Naive thymus-derived CD4-positive, alpha-beta T cell (primary cell): ENCODE data around the gene BAHD1. TPM values are rescaled to one million over a fixed set of nuclear protein-coding genes. Genes with fewer than 3 reads are reported as not detected.

ENCODE experiments used
- ATAC-seq: fragments of 150-1000 bp; cut with Tn5 transposase; 2 replicates; pipeline ENCODE4 v1.10.0; 2021; ENCODE audit warnings: mild to moderate bottlenecking, moderate library complexity
- CTCF ChIA-PET: fragments of 350-600 bp; sonication (Branson Sonifier 250); formaldehyde crosslinking; loops from one replicate; lab custom pipeline; 2021; ENCODE audit warnings: antibody characterized with exemption; lab: Charles Lee
- POLR2A ChIA-PET: fragments of 350-600 bp; sonication (Branson Sonifier 250); formaldehyde crosslinking; loops from one replicate; lab custom pipeline; 2021; ENCODE audit warnings: antibody characterized with exemption, inconsistent platforms; lab: Charles Lee
- DNase-seq, 9 donors: peaks; one replicate each; pipeline versions ENCODE4 v3.0.0 to v3.0.0-alpha.2; 2020 to 2022; ENCODE audit warnings: mixed read lengths in 1 of 9
- H3K27ac ChIP-seq: one replicate; pipeline ENCODE4 v1.7.0; 2013; ENCODE audit warnings: mild to moderate bottlenecking, low read depth, low read length, moderate library complexity
- H3K27me3 ChIP-seq, 2 donors: one replicate each; pipeline ENCODE4 v1.7.0; 2013; ENCODE audit warnings: low read length in 2 of 2, mild to moderate bottlenecking in 2 of 2, moderate library complexity in 2 of 2; ENCODE audit not compliant: control insufficient read depth in 2 of 2, insufficient read depth in 2 of 2
- H3K36me3 ChIP-seq, 3 experiments: 1 replicate in 2 of 3; 2 replicates in 1 of 3; pipeline ENCODE4 v1.7.0; 2013; ENCODE audit warnings: low read length in 3 of 3, mild to moderate bottlenecking in 3 of 3, moderate library complexity in 1 of 3; ENCODE audit not compliant: insufficient read depth in 3 of 3, control insufficient read depth in 2 of 3
- H3K4me1 ChIP-seq, 2 donors: one replicate each; pipeline ENCODE4 v1.7.0; 2013; ENCODE audit warnings: low read length in 2 of 2, mild to moderate bottlenecking in 2 of 2, moderate library complexity in 1 of 2; ENCODE audit not compliant: control insufficient read depth in 2 of 2, insufficient read depth in 2 of 2
- H3K4me3 ChIP-seq: 2 replicates; pipeline ENCODE4 v1.7.0; 2013; ENCODE audit warnings: mild to moderate bottlenecking, low read length
- H3K9me3 ChIP-seq, 3 experiments: 1 replicate in 2 of 3; 2 replicates in 1 of 3; pipeline ENCODE4 v1.7.0; 2013; ENCODE audit warnings: low read length in 3 of 3; ENCODE audit not compliant: control insufficient read depth in 2 of 3
- H3K27ac Mint-ChIP-seq, 9 donors: one replicate each; pipeline ENCODE4 v1.8.0; 2020 to 2022; ENCODE audit warnings: mixed read lengths in 9 of 9, mild to moderate bottlenecking in 8 of 9, moderate library complexity in 5 of 9, inconsistent platforms in 2 of 9
- H3K27me3 Mint-ChIP-seq, 5 donors: one replicate each; pipeline ENCODE4 v1.8.0; 2021 to 2022; ENCODE audit warnings: mixed read lengths in 5 of 5, mild to moderate bottlenecking in 1 of 5
- H3K36me3 Mint-ChIP-seq, 5 donors: one replicate each; pipeline ENCODE4 v1.8.0; 2020 to 2022; ENCODE audit warnings: mixed read lengths in 5 of 5, mild to moderate bottlenecking in 3 of 5, inconsistent platforms in 1 of 5
- H3K4me1 Mint-ChIP-seq, 7 donors: one replicate each; pipeline ENCODE4 v1.8.0; 2020 to 2022; ENCODE audit warnings: mixed read lengths in 7 of 7, mild to moderate bottlenecking in 3 of 7, inconsistent platforms in 1 of 7
- H3K4me3 Mint-ChIP-seq, 10 donors: one replicate each; pipeline ENCODE4 v1.8.0; 2020 to 2022; ENCODE audit warnings: mild to moderate bottlenecking in 10 of 10, mixed read lengths in 10 of 10, moderate library complexity in 6 of 10, inconsistent platforms in 2 of 10
- H3K9me3 Mint-ChIP-seq, 11 donors: one replicate each; pipeline ENCODE4 v1.8.0; 2020 to 2022; ENCODE audit warnings: mixed read lengths in 11 of 11, mild to moderate bottlenecking in 4 of 11, inconsistent platforms in 1 of 11, moderate library complexity in 1 of 11
- intact Hi-C, 2 donors: fragments of 100-400 bp; cut with micrococcal nuclease; formaldehyde crosslinking; loops; one replicate each; pipeline ENCODE4 v1.15.1; 2023
- polyA plus RNA-seq, 2 donors: library from polyadenylated mRNA; unstranded; fragments of 300-500 nt; fragmentation: Illumina TruSeq; gene quantifications; one replicate each; pipeline ENCODE4 v1.2.3, GENCODE V29; 2021
- total RNA-seq, 6 experiments: library from RNA in 5 of 6; stranded (reverse) in 5 of 6; gene quantifications; 1 replicate in 5 of 6; 2 replicates in 1 of 6; pipeline ENCODE4 v1.2.3 and lab custom pipeline; 2021 to 2026

BAHD1 gene
- total RNA-seq (10 to 100 TPM; 28.4 to 48.8 (median 31.2) TPM), polyA plus RNA-seq (1 to 10 TPM; 2.2 to 3.9 TPM), total RNA-seq (lab: John Stamatoyannopoulos, UW) (71.6 reads per million, percentile 78 among the genes with 10 or more reads in this experiment)

GRCh38 chr15:40440743-40441564 lies at the start of gene BAHD1:
Gene BAHD1 (plus strand): TSS chr15:40440953. CDS start chr15:40458465, 17,512 bp downstream.
- H3K36me3 Mint-ChIP-seq = peaks cover 0 to 12% (median 0%) of the 10 kb centered on the region in 5 donors
- intact Hi-C loops = loop anchor here (1.0 to 5.0 kb wide), 12 partner anchors 29 to 314 kb away; partner anchors contain the start of genes CCDC32 (in 2 of the 2), CHST14 (in 2 of the 2), KNL1 (in 2 of the 2) and DISP2 (in 1 of the 2)
- Histone ChIP-seq H3K27ac (peak within 1 kb of the TSS; percentile 77), H3K27me3 (peaks cover 0 to 5% of the 10 kb centered on the region in 2 donors), H3K4me1 (peaks cover 20 to 44% of the 10 kb centered on the region in 2 donors), H3K9me3 (no peaks in the 10 kb centered on the region), H3K36me3 (no peaks in the 10 kb centered on the region), H3K4me3 (peak within 1 kb of the TSS; percentile 60)
- DNase-seq (peak; percentile 85 to 97 (median 89)), ATAC-seq (peak; percentile 94)
- ChIA-PET CTCF (interaction anchor here (0.5 to 2.3 kb wide), 11 partner anchors 8 to 304 kb away, joined by 3 to 14 read pairs (median 4); no protein-coding TSS in a partner anchor), POLR2A (interaction anchor here (0.7 to 5.3 kb wide), 10 partner anchors 11 to 133 kb away, joined by 3 to 90 read pairs (median 4); partner anchors contain the start of genes CCDC32, IVD and PLCB2)
- H3K9me3 Mint-ChIP-seq = no peaks in the 10 kb centered on the region
- H3K27me3 Mint-ChIP-seq = peaks cover 15 to 65% (median 22%) of the 10 kb centered on the region in 5 donors
- H3K4me3 Mint-ChIP-seq = peak within 1 kb of the TSS; percentile 88 to 99 (median 94)
- peaks cover 46 to 64% (median 60%) of the 10 kb centered on the region in 7 donors for H3K4me1 Mint-ChIP-seq
- peak within 1 kb of the TSS in 8 of 9 donors; percentile 71 to 93 (median 84) for H3K27ac Mint-ChIP-seq

- DNase-seq = no peak
- ChIA-PET POLR2A (no interaction called here), CTCF (no interaction called here)
- Mint-ChIP-seq H3K36me3 (peaks cover 0 to 35% (median 20%) of the 10 kb centered on the region in 5 donors), H3K9me3 (no peaks in the 10 kb centered on the region), H3K4me3 (no peak overlapping the region), H3K27ac (peak overlapping the region in 3 of 9 donors; percentile 10 to 53 (median 46)), H3K4me1 (peaks cover 5 to 16% (median 7%) of the 10 kb centered on the region in 7 donors), H3K27me3 (no peaks in the 10 kb centered on the region)
- no peaks in the 10 kb centered on the region for H3K9me3 ChIP-seq
- H3K27ac ChIP-seq = no peak overlapping the region
- H3K4me3 ChIP-seq = no peak overlapping the region
- ATAC-seq = no peak
- no peaks in the 10 kb centered on the region for H3K27me3 ChIP-seq
- intact Hi-C loops = no loop called here
- H3K36me3 ChIP-seq = peaks cover 0 to 37% (median 0%) of the 10 kb centered on the region in 3 experiments
- peaks cover 0 to under 1% of the 10 kb centered on the region in 2 donors for H3K4me1 ChIP-seq
Measured at GRCh38 chr15:40392986-40393948, 47.5 kb upstream of the BAHD1 start.

GRCh38 chr15:40397688-40398412 lies 42.9 kb upstream of the BAHD1 start:
- H3K27me3 ChIP-seq = no peaks in the 10 kb centered on the region
- no peak overlapping the region for H3K27ac ChIP-seq
- ChIA-PET POLR2A (interaction anchor here (0.9 to 1.3 kb wide), 4 partner anchors 8 to 53 kb away, joined by 3 to 5 read pairs (median 3); partner anchors contain the start of gene IVD), CTCF (interaction anchor here (0.7 to 1.0 kb wide), 2 partner anchors 27 to 54 kb away, joined by 3 to 4 read pairs; no protein-coding TSS in a partner anchor)
- H3K36me3 ChIP-seq = peaks cover 0 to 9% (median 0%) of the 10 kb centered on the region in 3 experiments
- intact Hi-C loops = loop anchor here in 1 of 2 donors (2.0 kb wide), 1 partner anchor 15 kb away; the partner anchor contains the start of gene KNSTRN
- no peak overlapping the region for H3K4me3 ChIP-seq
- Mint-ChIP-seq H3K36me3 (peaks cover 0 to 14% (median 7%) of the 10 kb centered on the region in 5 donors), H3K27ac (peak overlapping the region in 3 of 9 donors; percentile 25 to 51 (median 35)), H3K4me1 (peaks cover 15 to 26% (median 20%) of the 10 kb centered on the region in 7 donors), H3K27me3 (no peaks in the 10 kb centered on the region), H3K9me3 (no peaks in the 10 kb centered on the region), H3K4me3 (peak overlapping the region in 8 of 10 donors; percentile 14 to 80 (median 42))
- H3K9me3 ChIP-seq = no peaks in the 10 kb centered on the region
- no peak for DNase-seq
- no peak for ATAC-seq
- peaks cover 8% of the 10 kb centered on the region in 2 donors for H3K4me1 ChIP-seq

GRCh38 chr15:40398413-40398873 lies 42.3 kb upstream of the BAHD1 start:
- ChIA-PET CTCF (interaction anchor here (0.7 to 1.0 kb wide), 3 partner anchors 16 to 55 kb away, joined by 3 to 4 read pairs (median 3); partner anchors contain the start of gene KNSTRN), POLR2A (interaction anchor here (0.9 to 1.3 kb wide), 3 partner anchors 10 to 54 kb away, joined by 3 read pairs; no protein-coding TSS in a partner anchor)
- Mint-ChIP-seq H3K4me1 (peaks cover 15 to 26% (median 20%) of the 10 kb centered on the region in 7 donors), H3K9me3 (no peaks in the 10 kb centered on the region), H3K36me3 (peaks cover 0 to 9% (median 4%) of the 10 kb centered on the region in 5 donors), H3K27ac (peak overlapping the region in 3 of 9 donors; percentile 25 to 65 (median 35)), H3K4me3 (peak overlapping the region; percentile 27 to 81 (median 58)), H3K27me3 (no peaks in the 10 kb centered on the region)
- intact Hi-C loops = loop anchor here in 1 of 2 donors (2.0 kb wide), 1 partner anchor 16 kb away; the partner anchor contains the start of gene KNSTRN
- DNase-seq (no peak), ATAC-seq (peak; percentile 89)
- no peaks in the 10 kb centered on the region for H3K9me3 ChIP-seq
- H3K36me3 ChIP-seq = peaks cover 0 to 5% (median 0%) of the 10 kb centered on the region in 3 experiments
- no peaks in the 10 kb centered on the region for H3K27me3 ChIP-seq
- no peak overlapping the region for H3K4me3 ChIP-seq
- peaks cover 8% of the 10 kb centered on the region in 2 donors for H3K4me1 ChIP-seq
- H3K27ac ChIP-seq = no peak overlapping the region

- Histone ChIP-seq H3K4me3 (no peak overlapping the region), H3K27me3 (no peaks in the 10 kb centered on the region), H3K27ac (no peak overlapping the region), H3K9me3 (no peaks in the 10 kb centered on the region), H3K4me1 (peaks cover 8 to 14% of the 10 kb centered on the region in 2 donors), H3K36me3 (no peaks in the 10 kb centered on the region)
- peak overlapping the region in 1 of 10 donors; percentile 30 for H3K4me3 Mint-ChIP-seq
- ChIA-PET CTCF (no interaction called here), POLR2A (interaction anchor here (1.3 kb wide), 1 partner anchor 9 kb away, joined by 3 read pairs; no protein-coding TSS in a partner anchor)
- intact Hi-C loops = loop anchor here in 1 of 2 donors (2.0 kb wide), 1 partner anchor 17 kb away; the partner anchor contains the start of gene KNSTRN
- ATAC-seq = no peak
- peak overlapping the region in 1 of 9 donors; percentile 35 for H3K27ac Mint-ChIP-seq
- DNase-seq = no peak
- no peaks in the 10 kb centered on the region for H3K9me3 Mint-ChIP-seq
- peaks cover 15 to 32% (median 21%) of the 10 kb centered on the region in 7 donors for H3K4me1 Mint-ChIP-seq
- H3K36me3 Mint-ChIP-seq = peaks cover 0 to 9% (median 0%) of the 10 kb centered on the region in 5 donors
- no peaks in the 10 kb centered on the region for H3K27me3 Mint-ChIP-seq
Measured at GRCh38 chr15:40399370-40399769, 41.4 kb upstream of the BAHD1 start.
